ENCODE data around the gene HCN4. TPM values are rescaled to one million over a fixed set of nuclear protein-coding genes. Genes with fewer than 3 reads are reported as not detected.

The HCN4 gene
- total RNA-seq, 1 experiment from 2014 or later, result 10.5 TPM

- TF ChIP-seq ZNF532 (CRISPR knock-in tag; IDR thresholded peaks at IDR 0.05; ENCODE audit: borderline replicate concordance) (no peak), SMAD3 (CRISPR knock-in tag; IDR thresholded peaks at IDR 0.05; ENCODE audit: borderline replicate concordance) (no peak), ZNF423 (CRISPR knock-in tag; IDR thresholded peaks at IDR 0.05) (no peak), ZBTB43 (CRISPR knock-in tag; IDR thresholded peaks at IDR 0.05) (no peak), E2F1 (CRISPR knock-in tag; IDR thresholded peaks at IDR 0.05) (no peak), ZNF263 (CRISPR knock-in tag; IDR thresholded peaks at IDR 0.05; ENCODE audit: low read depth) (no peak), MXD4 (CRISPR knock-in tag; IDR thresholded peaks at IDR 0.05; ENCODE audit: borderline replicate concordance) (no peak), IRF2 (CRISPR knock-in tag; IDR thresholded peaks at IDR 0.05; ENCODE audit: borderline replicate concordance, low read depth) (no peak), RELA (CRISPR knock-in tag; IDR thresholded peaks at IDR 0.05; ENCODE audit: borderline replicate concordance) (no peak)
Observed at GRCh38 chr15:73362900-73363299, 5.9 kb downstream of the HCN4 start (continued).

GRCh38 chr15:73361337-73361736 is 7.4 kb downstream of the HCN4 start:
- Mint-ChIP-seq H3K9me3 (no peaks in the 10 kb centered on the region), H3K27ac (no peak overlapping the region), H3K4me3 (no peak overlapping the region), H3K4me1 (peaks cover 38% of the 10 kb centered on the region), H3K36me3 (no peaks in the 10 kb centered on the region), H3K27me3 (ENCODE audit: low read depth) (peaks cover 7% of the 10 kb centered on the region)
- ChIA-PET POLR2A (no interaction called here), CTCF (interaction anchor here (1.5 to 1.9 kb wide), 2 partner anchors 36 to 103 kb away, joined by 5 to 6 read pairs; no protein-coding TSS in a partner anchor)
- DNase-seq (ENCODE audit: low spot score), result no peak
- no peak for TF ChIP-seq RELA (CRISPR knock-in tag; IDR thresholded peaks at IDR 0.05; ENCODE audit: borderline replicate concordance)
- no peak for TF ChIP-seq ZBTB43 (CRISPR knock-in tag; IDR thresholded peaks at IDR 0.05)
- TF ChIP-seq ERG (CRISPR knock-in tag; IDR thresholded peaks at IDR 0.05), result no peak
- no peak for TF ChIP-seq ATF2 (CRISPR knock-in tag; IDR thresholded peaks at IDR 0.05; ENCODE audit: borderline replicate concordance, low read depth)
- TF ChIP-seq GABPB1 (CRISPR knock-in tag; IDR thresholded peaks at IDR 0.05), result no peak
- no peak for ATAC-seq

Measured in WTC11 (cell line).